HUES6 (cell line): ENCODE data around the gene STRN.
"Not testable (repeated sequence)": the region's sequence is repeated elsewhere in the genome, so short reads cannot be mapped to it uniquely, and the experiment has no call there.

Experiments used
- H3K27ac ChIP-seq: 2 replicates; pipeline ENCODE4 v1.7.0; 2013; ENCODE audit warnings: low read depth, mild to moderate bottlenecking, low read length, inconsistent platforms
- H3K27me3 ChIP-seq: 2 replicates; pipeline ENCODE4 v1.6.1; 2013; ENCODE audit warnings: low read length; ENCODE audit not compliant: control insufficient read depth, insufficient read depth
- H3K36me3 ChIP-seq: 2 replicates; pipeline ENCODE4 v1.6.1; 2013; ENCODE audit warnings: low read length; ENCODE audit not compliant: control insufficient read depth, insufficient read depth
- H3K4me1 ChIP-seq: 2 replicates; pipeline ENCODE4 v1.6.1; 2013; ENCODE audit warnings: low read length; ENCODE audit not compliant: control insufficient read depth, insufficient read depth
- H3K4me3 ChIP-seq: 2 replicates; pipeline ENCODE4 v1.5.1; 2013; ENCODE audit warnings: low read depth, low read length
- H3K9ac ChIP-seq: one replicate; pipeline ENCODE4 v1.6.1; 2013; ENCODE audit warnings: mild to moderate bottlenecking, low read length
- H3K9me3 ChIP-seq: 2 replicates; pipeline ENCODE4 v1.6.1; 2013; ENCODE audit warnings: low read depth, low read length; ENCODE audit not compliant: control insufficient read depth, insufficient read depth

STRN gene

GRCh38 chr2:36966370-36967235, at the start of gene STRN:
Gene STRN, minus strand, starts transcription at chr2:36966536. Its CDS starts 73 bp downstream, at chr2:36966463.
- Histone ChIP-seq H3K9me3 (no peaks in the 10 kb centered on the region), H3K36me3 (no peaks in the 10 kb centered on the region), H3K27ac (peak within 1 kb of the TSS; percentile 76), H3K4me1 (peaks cover 40% of the 10 kb centered on the region), H3K9ac (peak within 1 kb of the TSS; percentile 75), H3K4me3 (peak within 1 kb of the TSS; percentile 99), H3K27me3 (no peaks in the 10 kb centered on the region)

GRCh38 chr2:37013315-37013641, 46.9 kb upstream of the STRN start:
- no peaks in the 10 kb centered on the region for H3K27me3 ChIP-seq
- peaks cover 19% of the 10 kb centered on the region for H3K36me3 ChIP-seq
- no peak overlapping the region for H3K4me3 ChIP-seq
- H3K9me3 ChIP-seq = no peaks in the 10 kb centered on the region
- H3K27ac ChIP-seq = no peak overlapping the region
- no peak overlapping the region for H3K9ac ChIP-seq
- H3K4me1 ChIP-seq = peaks cover 5% of the 10 kb centered on the region; the same call in 1 of the 2 replicates

DNA sequence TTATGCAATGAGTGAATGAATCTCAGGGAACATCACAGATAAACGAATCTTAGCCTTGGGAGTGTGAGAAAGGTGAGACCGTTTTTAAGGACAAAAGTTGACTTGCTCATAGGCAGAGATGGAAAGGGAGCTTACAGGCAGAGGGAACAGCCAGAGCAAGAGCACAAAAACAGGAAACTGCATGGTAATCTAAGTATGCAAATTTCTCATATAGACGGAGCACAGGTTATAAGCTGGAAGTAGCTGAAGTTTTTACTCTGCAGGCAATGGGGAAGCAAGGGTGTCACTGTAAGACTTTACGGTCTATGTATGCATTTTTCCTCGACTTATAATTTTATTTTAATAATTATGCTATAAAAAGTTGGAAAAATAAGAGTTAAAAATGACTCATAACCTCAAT, 44.8 kb upstream of the STRN start:
- Histone ChIP-seq H3K4me3 (no peak overlapping the region), H3K9ac (no peak overlapping the region), H3K36me3 (peaks cover 17% of the 10 kb centered on the region), H3K9me3 (no peaks in the 10 kb centered on the region), H3K4me1 (peaks cover 5% of the 10 kb centered on the region; the same call in 1 of the 2 replicates), H3K27me3 (no peaks in the 10 kb centered on the region), H3K27ac (no peak overlapping the region)

DNA sequence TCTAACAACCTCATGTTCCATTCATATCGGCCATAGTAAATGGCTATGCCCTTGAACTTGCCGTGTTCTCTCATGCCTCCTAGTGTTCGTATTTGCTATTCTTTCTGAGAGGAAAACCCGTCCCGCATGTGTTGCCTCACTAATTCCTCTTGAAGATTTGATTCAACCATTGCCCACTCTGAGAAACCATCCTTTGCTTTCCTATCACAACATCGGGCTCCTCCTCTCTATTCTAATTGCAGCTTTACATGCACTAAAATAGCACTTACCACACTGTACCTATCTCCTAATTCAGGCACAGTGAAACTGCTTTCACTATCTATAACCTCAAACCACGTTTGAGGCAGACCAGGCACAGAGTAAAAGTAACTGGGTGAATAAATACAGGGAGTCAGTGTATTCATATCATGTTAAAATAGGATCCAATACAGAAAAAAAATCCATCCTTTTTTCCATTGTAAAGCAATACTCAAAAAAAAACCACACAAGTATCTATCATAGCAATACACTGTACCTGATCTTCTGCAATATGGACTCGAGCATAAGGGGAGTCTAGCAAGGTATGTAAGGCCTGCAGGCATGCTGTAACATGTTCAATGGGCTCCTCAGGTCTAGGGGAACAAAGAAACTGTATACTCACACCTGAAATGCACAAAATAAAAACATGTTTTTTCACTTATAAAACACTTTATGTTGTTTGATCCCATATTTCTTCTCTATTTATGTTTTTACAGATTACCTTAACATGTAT, 39.0 kb upstream of the STRN start:
- Histone ChIP-seq H3K27ac (no peak overlapping the region), H3K36me3 (peaks cover 16% of the 10 kb centered on the region)

GRCh38 chr2:37000988-37001556, 34.7 kb upstream of the STRN start:
- H3K27ac ChIP-seq = no peak overlapping the region
- H3K9me3 ChIP-seq = no peaks in the 10 kb centered on the region
- no peaks in the 10 kb centered on the region for H3K27me3 ChIP-seq
- no peak overlapping the region for H3K9ac ChIP-seq
- peaks cover 23% of the 10 kb centered on the region for H3K36me3 ChIP-seq
- no peaks in the 10 kb centered on the region for H3K4me1 ChIP-seq
- H3K4me3 ChIP-seq = no peak overlapping the region

More for the DNA sequence above, 39.0 kb upstream of the STRN start:
- Histone ChIP-seq H3K4me3 (no peak overlapping the region), H3K9ac (no peak overlapping the region), H3K4me1 (no peaks in the 10 kb centered on the region), H3K9me3 (no peaks in the 10 kb centered on the region), H3K27me3 (no peaks in the 10 kb centered on the region)

GRCh38 chr2:37000318-37000717, 34.0 kb upstream of the STRN start:
- no peak overlapping the region for H3K4me3 ChIP-seq
- no peaks in the 10 kb centered on the region for H3K4me1 ChIP-seq
- H3K9me3 ChIP-seq = no peaks in the 10 kb centered on the region
- H3K27ac ChIP-seq = no peak overlapping the region
- peaks cover 23% of the 10 kb centered on the region for H3K36me3 ChIP-seq
- no peak overlapping the region for H3K9ac ChIP-seq
- no peaks in the 10 kb centered on the region for H3K27me3 ChIP-seq

- not testable (repeated sequence) for H3K9me3 ChIP-seq, H3K9ac ChIP-seq, H3K4me3 ChIP-seq, H3K27ac ChIP-seq, H3K4me1 ChIP-seq, H3K27me3 ChIP-seq
- peaks cover 23% of the 10 kb centered on the region for H3K36me3 ChIP-seq
These were observed 33.1 kb upstream of the STRN start for GRCh38 chr2:36999416-36999815.

- Histone ChIP-seq H3K4me1 (no peaks in the 10 kb centered on the region), H3K27me3 (no peaks in the 10 kb centered on the region), H3K27ac (no peak overlapping the region), H3K4me3 (no peak overlapping the region), H3K36me3 (peaks cover 4% of the 10 kb centered on the region), H3K9me3 (no peaks in the 10 kb centered on the region), H3K9ac (no peak overlapping the region)
These were observed 27.7 kb upstream of the STRN start for GRCh38 chr2:36993841-36994620.

DNA sequence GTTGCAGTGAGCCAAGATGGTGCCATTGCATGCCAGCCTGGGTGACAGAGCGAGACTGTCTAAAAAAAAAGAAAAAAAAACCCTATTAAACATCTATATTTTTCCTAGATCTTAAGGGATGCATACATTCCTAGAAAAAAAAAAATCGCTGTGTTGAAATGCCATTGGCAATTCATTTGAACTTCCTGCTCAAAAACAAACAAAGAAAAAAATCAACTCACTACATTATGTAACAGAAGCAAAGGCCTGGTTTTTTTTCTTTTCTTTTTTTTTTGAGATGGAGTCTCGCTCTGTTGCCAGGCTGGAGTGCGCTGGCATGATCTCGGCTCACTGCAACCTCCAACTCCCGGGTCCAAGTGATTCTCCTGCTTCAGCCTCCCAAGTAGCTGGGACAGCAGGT, 21.7 kb upstream of the STRN start:
- no peaks in the 10 kb centered on the region for H3K9me3 ChIP-seq
- no peaks in the 10 kb centered on the region for H3K36me3 ChIP-seq
- no peaks in the 10 kb centered on the region for H3K27me3 ChIP-seq
- H3K4me3 ChIP-seq = no peak overlapping the region
- H3K27ac ChIP-seq = no peak overlapping the region
- H3K4me1 ChIP-seq = no peaks in the 10 kb centered on the region
- no peak overlapping the region for H3K9ac ChIP-seq

- Histone ChIP-seq H3K9ac (no peak overlapping the region), H3K9me3 (no peaks in the 10 kb centered on the region), H3K27me3 (no peaks in the 10 kb centered on the region), H3K27ac (no peak overlapping the region), H3K4me3 (no peak overlapping the region), H3K36me3 (peaks cover 2% of the 10 kb centered on the region; the same call in 1 of the 2 replicates), H3K4me1 (no peaks in the 10 kb centered on the region)
These were observed 16.1 kb upstream of the STRN start for GRCh38 chr2:36982467-36982866.
